Panc1 (cell line): Measurements from ENCODE around the gene ANKMY1. TPM values are rescaled to one million over a fixed set of nuclear protein-coding genes. Genes with fewer than 3 reads are reported as not detected.

Experiments
- ATAC-seq: fragments of 200-7000 bp; cut with Tn5 transposase; 2 replicates; pipeline ENCODE4 v1.9.1; 2020; ENCODE audit warnings: mild to moderate bottlenecking, moderate library complexity
- BruUV-seq: library from RNA; stranded (reverse); fragments of 400-500 nt; replicated peaks from 2 replicates; lab custom pipeline; 2021; lab: Mats Ljungman, UMichigan
- CTCF ChIA-PET: fragments of 300-600 bp; sonication (Branson Sonifier 250); formaldehyde crosslinking; loops from one replicate; lab custom pipeline; 2022; ENCODE audit warnings: antibody characterized with exemption; lab: Charles Lee
- POLR2A ChIA-PET: fragments of 300-600 bp; sonication (Branson Sonifier 250); formaldehyde crosslinking; loops from one replicate; lab custom pipeline; 2022; ENCODE audit warnings: antibody characterized with exemption; lab: Charles Lee
- DNase-seq: peaks from one replicate; pipeline ENCODE4 v3.0.0-alpha.2; 2010; ENCODE audit warnings: low read depth, low spot score
- H3K27ac ChIP-seq: 2 replicates; pipeline ENCODE4 v1.5.1; 2011; ENCODE audit warnings: mild to moderate bottlenecking, low read length, inconsistent platforms
- H3K27me3 ChIP-seq: fragments of 200-500 bp; sonication (Bioruptor generic); 2 replicates; pipeline ENCODE4 v1.6.0; 2014; ENCODE audit warnings: low read length, inconsistent platforms; ENCODE audit not compliant: control insufficient read depth, insufficient read depth
- H3K36me3 ChIP-seq: fragments of 200-500 bp; sonication (Bioruptor generic); 2 replicates; pipeline ENCODE4 v1.5.1; 2014; ENCODE audit warnings: inconsistent platforms, mild to moderate bottlenecking, low read length, moderate library complexity; ENCODE audit not compliant: control insufficient read depth, insufficient read depth
- H3K4me1 ChIP-seq: 2 replicates; pipeline ENCODE4 v1.5.1; 2011; ENCODE audit warnings: inconsistent platforms, mild to moderate bottlenecking, low read length, moderate library complexity; ENCODE audit not compliant: control insufficient read depth, insufficient read depth
- H3K4me3 ChIP-seq, 2 experiments: 2 replicates each; pipeline ENCODE4 v1.5.1; 2011 to 2012; ENCODE audit warnings: low read depth in 2 of 2, low read length in 2 of 2, mild to moderate bottlenecking in 2 of 2, inconsistent platforms in 1 of 2, moderate library complexity in 1 of 2
- H3K9me3 ChIP-seq: fragments of 200-500 bp; sonication (Bioruptor generic); 2 replicates; pipeline ENCODE4 v1.5.1; 2014; ENCODE audit warnings: low read depth, mild to moderate bottlenecking, inconsistent platforms, low read length, moderate library complexity; ENCODE audit not compliant: control insufficient read depth, insufficient read depth
- SIN3A ChIP-seq: IDR thresholded peaks from 2 replicates; pipeline ENCODE4 v1.6.1; 2012; ENCODE audit warnings: low read depth, mild to moderate bottlenecking, low read length, moderate library complexity, borderline replicate concordance; ENCODE audit not compliant: insufficient read depth
- TCF7L2 ChIP-seq: IDR thresholded peaks from 2 replicates; pipeline ENCODE4 v1.6.1; 2011; ENCODE audit warnings: mild to moderate bottlenecking, low read depth, low read length, inconsistent platforms
- in situ Hi-C: cut with HindIII; loops from 2 replicates; pipeline ENCODE4 v1.10.0; 2016; ENCODE audit warnings: low sequenced_read_pairs, low pct_unique_long_range_greater_than_20kb
- intact Hi-C: fragments of 100-400 bp; cut with micrococcal nuclease; formaldehyde crosslinking; loops from one replicate; pipeline ENCODE4 v1.10.0; 2022; ENCODE audit not compliant: unreplicated experiment
- total RNA-seq: library from RNA; stranded (reverse); gene quantifications from one replicate; pipeline ENCODE4 v1.2.1, GENCODE V29; 2021; ENCODE audit not compliant: unreplicated experiment
- TF ChIP-seq, protein P1 (sequence below): fragments of 450-650 bp; IDR thresholded peaks from 2 replicates; pipeline ENCODE4 v1.5.1; 2017; ENCODE audit warnings: mild to moderate bottlenecking
- TF ChIP-seq, protein P2 (sequence below), 2 experiments: IDR thresholded peaks; 2 replicates each; pipeline ENCODE4 v1.6.1; 2011 to 2012; ENCODE audit warnings: low read depth in 2 of 2, control low read depth in 1 of 2, low read length in 1 of 2, mild to moderate bottlenecking in 1 of 2, moderate library complexity in 1 of 2; ENCODE audit not compliant: insufficient read depth in 1 of 2

ANKMY1 gene
- total RNA-seq, 1 experiment from 2014 or later, result 19.5 TPM

DNA sequence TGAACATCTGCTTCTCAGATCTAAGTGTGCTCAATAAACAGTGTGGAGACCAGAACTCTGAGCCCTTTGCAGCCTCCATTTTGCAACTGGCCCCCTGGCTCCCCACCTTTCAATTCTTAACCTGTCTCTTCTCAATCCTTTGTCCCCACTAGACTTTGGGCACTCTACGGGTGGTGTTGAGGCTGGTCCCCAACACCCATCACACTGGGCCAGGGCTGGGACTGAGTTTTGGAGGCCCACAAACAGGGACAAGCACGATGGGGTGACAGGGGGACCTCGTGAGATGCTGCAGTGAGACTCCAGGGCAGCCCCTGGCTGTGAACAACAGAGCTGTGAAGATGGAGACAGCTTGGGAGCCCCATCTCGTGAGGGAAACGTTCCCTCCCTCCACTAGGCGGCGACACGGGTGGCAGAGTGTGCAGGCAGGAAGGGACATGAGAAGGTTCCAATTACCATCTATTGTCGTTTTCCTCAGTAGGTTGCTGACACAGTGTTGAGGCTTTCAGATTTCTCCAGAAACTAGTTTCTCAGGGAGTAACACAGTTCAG is 1.2 kb downstream of the ANKMY1 start:
- Histone ChIP-seq H3K4me1 (peaks cover 29% of the 10 kb centered on the region), H3K9me3 (no peaks in the 10 kb centered on the region), H3K27me3 (no peaks in the 10 kb centered on the region), H3K4me3 (no peak overlapping the region), H3K36me3 (peaks cover 2% of the 10 kb centered on the region), H3K27ac (peak overlapping the region; percentile 61)
- no peak for ATAC-seq
- DNase-seq, result no peak
- TF ChIP-seq, protein P1, sequence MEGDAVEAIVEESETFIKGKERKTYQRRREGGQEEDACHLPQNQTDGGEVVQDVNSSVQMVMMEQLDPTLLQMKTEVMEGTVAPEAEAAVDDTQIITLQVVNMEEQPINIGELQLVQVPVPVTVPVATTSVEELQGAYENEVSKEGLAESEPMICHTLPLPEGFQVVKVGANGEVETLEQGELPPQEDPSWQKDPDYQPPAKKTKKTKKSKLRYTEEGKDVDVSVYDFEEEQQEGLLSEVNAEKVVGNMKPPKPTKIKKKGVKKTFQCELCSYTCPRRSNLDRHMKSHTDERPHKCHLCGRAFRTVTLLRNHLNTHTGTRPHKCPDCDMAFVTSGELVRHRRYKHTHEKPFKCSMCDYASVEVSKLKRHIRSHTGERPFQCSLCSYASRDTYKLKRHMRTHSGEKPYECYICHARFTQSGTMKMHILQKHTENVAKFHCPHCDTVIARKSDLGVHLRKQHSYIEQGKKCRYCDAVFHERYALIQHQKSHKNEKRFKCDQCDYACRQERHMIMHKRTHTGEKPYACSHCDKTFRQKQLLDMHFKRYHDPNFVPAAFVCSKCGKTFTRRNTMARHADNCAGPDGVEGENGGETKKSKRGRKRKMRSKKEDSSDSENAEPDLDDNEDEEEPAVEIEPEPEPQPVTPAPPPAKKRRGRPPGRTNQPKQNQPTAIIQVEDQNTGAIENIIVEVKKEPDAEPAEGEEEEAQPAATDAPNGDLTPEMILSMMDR, result peak; percentile 90
- TF ChIP-seq, protein P2, sequence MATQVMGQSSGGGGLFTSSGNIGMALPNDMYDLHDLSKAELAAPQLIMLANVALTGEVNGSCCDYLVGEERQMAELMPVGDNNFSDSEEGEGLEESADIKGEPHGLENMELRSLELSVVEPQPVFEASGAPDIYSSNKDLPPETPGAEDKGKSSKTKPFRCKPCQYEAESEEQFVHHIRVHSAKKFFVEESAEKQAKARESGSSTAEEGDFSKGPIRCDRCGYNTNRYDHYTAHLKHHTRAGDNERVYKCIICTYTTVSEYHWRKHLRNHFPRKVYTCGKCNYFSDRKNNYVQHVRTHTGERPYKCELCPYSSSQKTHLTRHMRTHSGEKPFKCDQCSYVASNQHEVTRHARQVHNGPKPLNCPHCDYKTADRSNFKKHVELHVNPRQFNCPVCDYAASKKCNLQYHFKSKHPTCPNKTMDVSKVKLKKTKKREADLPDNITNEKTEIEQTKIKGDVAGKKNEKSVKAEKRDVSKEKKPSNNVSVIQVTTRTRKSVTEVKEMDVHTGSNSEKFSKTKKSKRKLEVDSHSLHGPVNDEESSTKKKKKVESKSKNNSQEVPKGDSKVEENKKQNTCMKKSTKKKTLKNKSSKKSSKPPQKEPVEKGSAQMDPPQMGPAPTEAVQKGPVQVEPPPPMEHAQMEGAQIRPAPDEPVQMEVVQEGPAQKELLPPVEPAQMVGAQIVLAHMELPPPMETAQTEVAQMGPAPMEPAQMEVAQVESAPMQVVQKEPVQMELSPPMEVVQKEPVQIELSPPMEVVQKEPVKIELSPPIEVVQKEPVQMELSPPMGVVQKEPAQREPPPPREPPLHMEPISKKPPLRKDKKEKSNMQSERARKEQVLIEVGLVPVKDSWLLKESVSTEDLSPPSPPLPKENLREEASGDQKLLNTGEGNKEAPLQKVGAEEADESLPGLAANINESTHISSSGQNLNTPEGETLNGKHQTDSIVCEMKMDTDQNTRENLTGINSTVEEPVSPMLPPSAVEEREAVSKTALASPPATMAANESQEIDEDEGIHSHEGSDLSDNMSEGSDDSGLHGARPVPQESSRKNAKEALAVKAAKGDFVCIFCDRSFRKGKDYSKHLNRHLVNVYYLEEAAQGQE (IDR thresholded peaks at IDR 0.05; ENCODE audit: insufficient read depth in 1 of 2, low read depth in 2 of 2, low read length in 1 of 2), result no peak
- TF ChIP-seq TCF7L2 (no peak), SIN3A (no peak)
- no TSS peak for BruUV-seq
- POLR2A ChIA-PET, result no interaction called here
- intact Hi-C loops, result loop anchor here (5.0 kb wide), 1 partner anchor 44 kb away; no protein-coding TSS in a partner anchor
- CTCF ChIA-PET, result interaction anchor here (1.0 kb wide), 1 partner anchor 43 kb away, joined by 4 read pairs; no protein-coding TSS in a partner anchor
- in situ Hi-C loops, result no loop called here

DNA sequence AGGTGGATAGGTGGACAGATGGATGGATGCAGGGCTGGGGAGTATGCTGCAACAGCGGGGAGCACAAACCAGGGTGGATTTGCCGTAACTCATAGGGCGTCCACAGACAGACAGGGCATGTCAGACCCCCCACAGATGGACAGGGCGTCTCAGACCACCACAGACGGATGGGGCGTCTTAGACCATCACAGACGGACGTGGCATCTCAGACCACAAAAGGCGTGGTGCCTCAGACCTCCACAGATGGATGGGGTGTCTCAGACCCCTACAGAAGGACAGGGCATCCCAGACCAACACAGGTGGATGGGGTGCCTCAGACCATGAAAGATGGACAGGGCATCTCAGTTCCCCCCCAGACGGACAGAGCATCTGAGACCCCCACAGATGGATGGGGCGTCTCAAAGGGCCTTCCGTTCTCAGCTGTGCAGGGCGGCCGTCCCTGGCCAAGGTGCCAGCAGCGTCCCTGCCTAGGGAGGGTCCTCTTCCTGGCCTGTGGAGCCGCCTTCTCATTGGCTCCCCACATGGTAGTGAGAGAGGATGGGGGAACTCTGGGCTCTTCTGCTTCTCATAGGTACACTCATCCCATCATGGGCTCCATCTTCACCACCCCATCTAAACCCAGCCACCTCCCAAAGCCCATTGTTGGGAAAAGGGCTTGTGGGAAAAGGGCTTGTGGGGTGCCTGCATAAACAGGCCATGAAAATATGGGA is 2.1 kb downstream of the ANKMY1 start:
- Histone ChIP-seq H3K4me3 (no peak overlapping the region), H3K4me1 (peaks cover 27% of the 10 kb centered on the region), H3K27me3 (no peaks in the 10 kb centered on the region), H3K36me3 (no peaks in the 10 kb centered on the region; the same call in 1 of the 2 replicates), H3K9me3 (no peaks in the 10 kb centered on the region), H3K27ac (no peak overlapping the region)
- in situ Hi-C loops (no loop called here), intact Hi-C loops (loop anchor here (5.0 kb wide), 1 partner anchor 43 kb away; no protein-coding TSS in a partner anchor)
- TF ChIP-seq, protein P2 (IDR thresholded peaks at IDR 0.05; ENCODE audit: insufficient read depth in 1 of 2, low read depth in 2 of 2, low read length in 1 of 2), result no peak
- TF ChIP-seq, protein P1, result no peak
- TF ChIP-seq SIN3A, result no peak
- DNase-seq (no peak), ATAC-seq (no peak)
- ChIA-PET POLR2A (no interaction called here), CTCF (no interaction called here)
- BruUV-seq, result no TSS peak
